ENCODE data around the gene VPS18.

VPS18 gene

GRCh38 chr15:40894681-40895448 lies 615 bp downstream of the VPS18 start:
- peak overlapping the region; percentile 81 for H3K4me3 ChIP-seq (ENCODE audit: low read depth, low read length, poor library complexity, severe bottlenecking)
- H3K79me2 ChIP-seq (ENCODE audit: insufficient read depth, low read length) = no peaks in the 10 kb centered on the region
- no peaks in the 10 kb centered on the region for H4K20me1 ChIP-seq (ENCODE audit: insufficient read depth, low read length)
- no peak overlapping the region for H2AFZ ChIP-seq (ENCODE audit: low read length)
- H3F3A ChIP-seq (ENCODE audit: insufficient read depth, low read length) = no peaks in the 10 kb centered on the region
- no peaks in the 10 kb centered on the region for H3K27me3 ChIP-seq (ENCODE audit: insufficient read depth, low read length)
- no peak for TF ChIP-seq EZH2 (IDR thresholded peaks at IDR 0.05; ENCODE audit: borderline replicate concordance, low read length)
- peak; percentile 66 for TF ChIP-seq CTCF (IDR thresholded peaks at IDR 0.05; ENCODE audit: low read length)
- peak overlapping the region; percentile 84 for H3K9ac ChIP-seq (ENCODE audit: low read length)
- H3K9me3 ChIP-seq (ENCODE audit: low read length) = no peaks in the 10 kb centered on the region
- H3K9me2 ChIP-seq (ENCODE audit: low read depth, low read length) = no peaks in the 10 kb centered on the region
- peaks cover 32% of the 10 kb centered on the region for H3K36me3 ChIP-seq (ENCODE audit: insufficient read depth, low read length)
- H3K4me2 ChIP-seq (ENCODE audit: low read length) = peak overlapping the region; percentile 87
- peaks cover 17% of the 10 kb centered on the region for H3K4me1 ChIP-seq (ENCODE audit: insufficient read depth, low read length, severe bottlenecking)
- no peak overlapping the region for H3K27ac ChIP-seq (ENCODE audit: low read depth, low read length, poor library complexity, severe bottlenecking)

DNA sequence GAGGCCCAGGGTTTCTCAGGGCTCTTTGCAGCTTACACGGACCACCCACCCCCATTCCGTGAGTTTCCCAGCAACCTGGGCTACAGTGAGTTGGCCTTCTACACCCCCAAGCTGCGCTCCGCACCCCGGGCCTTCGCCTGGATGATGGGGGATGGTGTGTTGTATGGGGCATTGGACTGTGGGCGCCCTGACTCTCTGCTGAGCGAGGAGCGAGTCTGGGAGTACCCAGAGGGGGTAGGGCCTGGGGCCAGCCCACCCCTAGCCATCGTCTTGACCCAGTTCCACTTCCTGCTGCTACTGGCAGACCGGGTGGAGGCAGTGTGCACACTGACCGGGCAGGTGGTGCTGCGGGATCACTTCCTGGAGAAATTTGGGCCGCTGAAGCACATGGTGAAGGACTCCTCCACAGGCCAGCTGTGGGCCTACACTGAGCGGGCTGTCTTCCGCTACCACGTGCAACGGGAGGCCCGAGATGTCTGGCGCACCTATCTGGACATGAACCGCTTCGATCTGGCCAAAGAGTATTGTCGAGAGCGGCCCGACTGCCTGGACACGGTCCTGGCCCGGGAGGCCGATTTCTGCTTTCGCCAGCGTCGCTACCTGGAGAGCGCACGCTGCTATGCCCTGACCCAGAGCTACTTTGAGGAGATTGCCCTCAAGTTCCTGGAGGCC lies 5.4 kb downstream of the VPS18 start:
- Histone ChIP-seq H3K4me2 (ENCODE audit: low read length) (no peak overlapping the region), H3K9ac (ENCODE audit: low read length) (no peak overlapping the region), H3F3A (ENCODE audit: insufficient read depth, low read length) (0 out of 2 replicates have a peak, but pooled peaks cover 4% of the 10 kb centered on the region), H3K9me2 (ENCODE audit: low read depth, low read length) (no peaks in the 10 kb centered on the region), H3K27ac (ENCODE audit: low read depth, low read length, poor library complexity, severe bottlenecking) (no peak overlapping the region), H3K4me1 (ENCODE audit: insufficient read depth, low read length, severe bottlenecking) (peaks cover 29% of the 10 kb centered on the region), H3K27me3 (ENCODE audit: insufficient read depth, low read length) (no peaks in the 10 kb centered on the region), H3K36me3 (ENCODE audit: insufficient read depth, low read length) (peaks cover 67% of the 10 kb centered on the region), H2AFZ (ENCODE audit: low read length) (no peak overlapping the region), H3K79me2 (ENCODE audit: insufficient read depth, low read length) (no peaks in the 10 kb centered on the region), H4K20me1 (ENCODE audit: insufficient read depth, low read length) (no peaks in the 10 kb centered on the region), H3K4me3 (ENCODE audit: low read depth, low read length, poor library complexity, severe bottlenecking) (no peak overlapping the region), H3K9me3 (ENCODE audit: low read length) (no peaks in the 10 kb centered on the region)
- TF ChIP-seq EZH2 (IDR thresholded peaks at IDR 0.05; ENCODE audit: borderline replicate concordance, low read length) (no peak), CTCF (IDR thresholded peaks at IDR 0.05; ENCODE audit: low read length) (no peak)

DNA sequence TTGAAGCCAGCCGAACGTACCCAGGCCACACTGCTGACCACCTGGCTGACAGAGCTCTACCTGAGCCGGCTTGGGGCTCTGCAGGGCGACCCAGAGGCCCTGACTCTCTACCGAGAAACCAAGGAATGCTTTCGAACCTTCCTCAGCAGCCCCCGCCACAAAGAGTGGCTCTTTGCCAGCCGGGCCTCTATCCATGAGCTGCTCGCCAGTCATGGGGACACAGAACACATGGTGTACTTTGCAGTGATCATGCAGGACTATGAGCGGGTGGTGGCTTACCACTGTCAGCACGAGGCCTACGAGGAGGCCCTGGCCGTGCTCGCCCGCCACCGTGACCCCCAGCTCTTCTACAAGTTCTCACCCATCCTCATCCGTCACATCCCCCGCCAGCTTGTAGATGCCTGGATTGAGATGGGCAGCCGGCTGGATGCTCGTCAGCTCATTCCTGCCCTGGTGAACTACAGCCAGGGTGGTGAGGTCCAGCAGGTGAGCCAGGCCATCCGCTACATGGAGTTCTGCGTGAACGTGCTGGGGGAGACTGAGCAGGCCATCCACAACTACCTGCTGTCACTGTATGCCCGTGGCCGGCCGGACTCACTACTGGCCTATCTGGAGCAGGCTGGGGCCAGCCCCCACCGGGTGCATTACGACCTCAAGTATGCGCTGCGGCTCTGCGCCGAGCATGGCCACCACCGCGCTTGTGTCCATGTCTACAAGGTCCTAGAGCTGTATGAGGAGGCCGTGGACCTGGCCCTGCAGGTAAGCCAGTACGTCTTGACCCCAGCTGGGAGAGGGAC lies 6.2 kb downstream of the VPS18 start:
- Histone ChIP-seq H3K9ac (ENCODE audit: low read length) (no peak overlapping the region), H3K4me1 (ENCODE audit: insufficient read depth, low read length, severe bottlenecking) (peaks cover 24% of the 10 kb centered on the region), H3K36me3 (ENCODE audit: insufficient read depth, low read length) (peaks cover 70% of the 10 kb centered on the region), H3F3A (ENCODE audit: insufficient read depth, low read length) (0 out of 2 replicates have a peak, but pooled peaks cover 4% of the 10 kb centered on the region), H3K4me3 (ENCODE audit: low read depth, low read length, poor library complexity, severe bottlenecking) (no peak overlapping the region), H3K27me3 (ENCODE audit: insufficient read depth, low read length) (no peaks in the 10 kb centered on the region), H3K9me2 (ENCODE audit: low read depth, low read length) (no peaks in the 10 kb centered on the region), H4K20me1 (ENCODE audit: insufficient read depth, low read length) (no peaks in the 10 kb centered on the region), H3K27ac (ENCODE audit: low read depth, low read length, poor library complexity, severe bottlenecking) (no peak overlapping the region), H3K4me2 (ENCODE audit: low read length) (no peak overlapping the region), H3K79me2 (ENCODE audit: insufficient read depth, low read length) (no peaks in the 10 kb centered on the region), H2AFZ (ENCODE audit: low read length) (no peak overlapping the region), H3K9me3 (ENCODE audit: low read length) (no peaks in the 10 kb centered on the region)
- TF ChIP-seq EZH2 (IDR thresholded peaks at IDR 0.05; ENCODE audit: borderline replicate concordance, low read length) = no peak
- TF ChIP-seq CTCF (IDR thresholded peaks at IDR 0.05; ENCODE audit: low read length) = no peak
